Erythroblast (primary cell): ENCODE results near the gene KIT.
"Not testable (repeated sequence)": the region's sequence is repeated elsewhere in the genome, so short reads cannot be mapped to it uniquely, and the experiment has no call there.

Source experiments
- DNase-seq, 2 experiments: peaks; one replicate each; lab custom pipeline; 2025; lab: John Stamatoyannopoulos, UW
- GATA1 ChIP-seq: IDR thresholded peaks from 2 replicates; pipeline ENCODE4 v1.6.1; 2011; ENCODE audit warnings: low read depth, mild to moderate bottlenecking, control low read depth, low read length, moderate library complexity
- POLR2A ChIP-seq: IDR thresholded peaks from 2 replicates; pipeline ENCODE4 v1.6.1; 2011; ENCODE audit warnings: mild to moderate bottlenecking, low read length

The KIT gene

DNA sequence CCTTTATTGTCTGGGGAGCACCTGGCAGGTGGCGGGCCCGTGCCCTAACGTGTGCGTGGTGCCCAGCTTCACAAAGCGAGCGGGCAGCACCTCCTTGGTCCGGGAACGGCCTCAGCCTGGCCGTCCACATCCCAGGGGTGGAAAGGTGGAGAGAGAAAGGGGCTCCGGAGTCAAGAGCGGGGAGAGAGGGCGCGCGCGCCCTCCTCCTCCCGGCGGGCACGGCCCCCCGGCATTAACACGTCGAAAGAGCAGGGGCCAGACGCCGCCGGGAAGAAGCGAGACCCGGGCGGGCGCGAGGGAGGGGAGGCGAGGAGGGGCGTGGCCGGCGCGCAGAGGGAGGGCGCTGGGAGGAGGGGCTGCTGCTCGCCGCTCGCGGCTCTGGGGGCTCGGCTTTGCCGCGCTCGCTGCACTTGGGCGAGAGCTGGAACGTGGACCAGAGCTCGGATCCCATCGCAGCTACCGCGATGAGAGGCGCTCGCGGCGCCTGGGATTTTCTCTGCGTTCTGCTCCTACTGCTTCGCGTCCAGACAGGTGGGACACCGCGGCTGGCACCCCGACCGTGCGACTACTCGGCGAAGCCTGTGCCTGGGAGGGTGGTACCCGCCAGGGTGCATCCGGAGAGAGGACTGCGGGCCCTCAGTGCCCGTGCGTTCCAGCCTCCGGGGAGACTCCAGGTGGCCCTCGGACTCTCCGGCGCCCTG is at the start of gene KIT:
Gene KIT, plus strand, starts transcription at position 407 of the 701 bp plus-strand sequence. Its CDS starts 58 bp downstream, at position 465.
- peak; percentile 67 to 72 for DNase-seq
- TF ChIP-seq POLR2A (peak; percentile 91), GATA1 (no peak)

- no peak for DNase-seq
- TF ChIP-seq POLR2A (no peak), GATA1 (no peak)
Measured at GRCh38 chr4:54609310-54609709, 48.4 kb upstream of the KIT start.

- TF ChIP-seq GATA1 (no peak), POLR2A (no peak)
- no peak for DNase-seq
Measured at GRCh38 chr4:54614149-54614548, 43.6 kb upstream of the KIT start.

- TF ChIP-seq GATA1 = no peak
- no peak for TF ChIP-seq POLR2A
- DNase-seq = peak in 1 of 2 experiments; percentile 7
Measured at GRCh38 chr4:54620773-54621172, 37.0 kb upstream of the KIT start.

- DNase-seq = no peak
- no peak for TF ChIP-seq GATA1
- TF ChIP-seq POLR2A = no peak
Measured at GRCh38 chr4:54625391-54625790, 32.4 kb upstream of the KIT start.

GRCh38 chr4:54626113-54626512 is 31.6 kb upstream of the KIT start:
- no peak for TF ChIP-seq POLR2A
- TF ChIP-seq GATA1 = no peak
- DNase-seq = no peak

DNA sequence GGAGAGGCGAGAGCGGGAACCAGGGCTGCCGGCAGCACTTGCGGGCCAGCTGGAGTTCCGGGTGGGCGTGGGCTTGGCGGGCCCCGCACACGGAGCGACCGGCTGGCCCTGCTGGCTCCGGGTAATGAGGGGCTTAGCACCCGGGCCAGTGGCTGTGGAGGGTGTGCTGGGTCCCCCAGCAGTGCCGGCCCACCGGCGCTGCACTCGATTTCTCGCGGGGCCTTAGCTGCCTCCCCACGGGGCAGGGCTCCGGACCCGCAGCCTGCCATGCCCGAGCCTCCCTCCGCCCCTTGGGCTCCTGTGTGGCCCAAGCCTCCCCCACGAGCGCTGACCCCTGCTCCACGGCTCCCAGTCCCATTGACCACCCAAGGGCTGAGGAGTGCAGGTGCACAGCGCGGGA is 25.2 kb upstream of the KIT start:
- TF ChIP-seq GATA1 (no peak), POLR2A (no peak)
- DNase-seq = no peak

DNA sequence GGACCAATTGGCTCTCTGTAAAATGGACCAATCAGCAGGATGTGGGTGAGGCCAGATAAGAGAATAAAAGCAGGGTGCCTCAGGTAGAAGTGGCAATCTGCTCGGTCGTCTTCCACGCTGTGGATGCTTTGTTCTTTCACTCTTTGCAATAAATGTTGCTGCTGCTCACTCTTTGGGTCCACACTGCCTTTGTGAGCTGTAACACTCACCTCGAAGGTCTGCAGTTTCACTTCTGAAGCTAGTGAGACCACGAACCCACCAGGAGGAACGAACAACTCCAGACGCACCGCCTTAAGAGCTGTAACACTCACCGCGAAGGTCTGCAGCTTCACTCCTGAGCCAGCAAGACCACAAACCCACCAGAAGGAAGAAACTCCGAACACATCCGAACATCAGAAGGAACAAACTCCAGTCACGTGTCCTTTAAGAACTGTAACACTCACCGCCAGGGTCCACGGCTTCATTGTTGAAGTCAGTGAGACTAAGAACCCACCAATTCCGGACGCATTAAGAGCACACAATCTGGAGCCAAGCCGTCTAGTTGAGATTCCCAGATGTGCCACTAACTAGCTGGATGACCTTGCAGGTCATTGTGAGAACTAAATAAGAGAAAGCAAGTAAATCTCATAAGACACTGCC is 24.5 kb upstream of the KIT start:
- DNase-seq = not testable (repeated sequence)

GRCh38 chr4:54635318-54635717 is 22.4 kb upstream of the KIT start:
- TF ChIP-seq GATA1 = no peak
- no peak for TF ChIP-seq POLR2A
- no peak for DNase-seq

GRCh38 chr4:54637325-54637724 is 20.4 kb upstream of the KIT start:
- TF ChIP-seq POLR2A = no peak
- TF ChIP-seq GATA1 = no peak

DNA sequence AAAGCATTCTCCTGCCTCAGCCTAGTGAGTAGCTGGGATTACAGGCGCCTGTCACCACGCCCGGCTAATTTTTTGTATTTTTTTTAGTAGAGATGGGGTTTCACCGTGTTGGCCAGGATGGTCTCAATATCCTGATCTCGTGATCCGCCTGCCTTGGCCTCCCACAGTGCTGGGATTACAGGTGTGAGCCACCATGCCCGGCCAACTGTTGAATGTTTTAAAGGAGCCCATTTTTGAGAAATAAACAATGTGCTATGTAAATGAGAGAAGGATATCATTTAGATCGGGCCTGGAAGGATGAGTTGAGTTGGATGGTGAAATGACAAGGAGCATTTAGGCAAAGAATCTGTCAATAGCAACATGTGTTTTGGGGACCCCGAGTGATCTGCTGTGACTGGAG is 16.7 kb upstream of the KIT start:
- not testable (repeated sequence) for DNase-seq

More at GRCh38 chr4:54637325-54637724, 20.4 kb upstream of the KIT start:
- DNase-seq = no peak

DNA sequence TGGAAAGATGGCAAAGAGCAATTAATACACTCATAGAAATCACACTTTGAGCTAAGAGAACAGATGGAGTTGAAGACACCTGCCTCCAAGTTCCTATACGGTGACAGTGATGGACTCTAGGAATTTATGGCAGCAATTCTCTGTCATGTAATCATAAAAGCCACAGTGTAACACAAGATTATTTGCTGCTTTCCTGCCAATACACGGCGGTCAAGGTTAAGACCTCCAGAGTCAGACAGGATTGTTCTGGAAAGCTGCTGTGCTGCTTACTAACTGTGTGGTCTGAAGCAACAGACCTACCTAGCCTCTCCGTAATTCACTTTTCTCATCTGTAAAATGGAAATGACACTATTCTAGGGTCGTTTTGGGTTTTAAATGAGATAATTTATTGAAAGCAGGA is 14.6 kb upstream of the KIT start:
- DNase-seq = no peak

GRCh38 chr4:54643958-54644751 is 13.6 kb upstream of the KIT start:
- DNase-seq = no peak
- TF ChIP-seq POLR2A = no peak
- no peak for TF ChIP-seq GATA1

More for the DNA sequence above, 14.6 kb upstream of the KIT start:
- TF ChIP-seq GATA1 (no peak), POLR2A (no peak)

GRCh38 chr4:54645830-54646229 is 11.9 kb upstream of the KIT start:
- no peak for DNase-seq
- TF ChIP-seq POLR2A (no peak), GATA1 (no peak)
